Smooth muscle cell (in vitro differentiated cells): Measurements from ENCODE around the gene BEAN1. TPM values are rescaled to one million over a fixed set of nuclear protein-coding genes. Genes with fewer than 3 reads are reported as not detected.
A peak's percentile ranks its signal among the peaks of the same experiment; 100 is the strongest.
"Not testable (repeated sequence)": the region's sequence is repeated elsewhere in the genome, so short reads cannot be mapped to it uniquely, and the experiment has no call there.

Experiments
- DNase-seq: peaks from one replicate; lab custom pipeline; 2025; ENCODE audit not compliant: unreplicated experiment; lab: John Stamatoyannopoulos, UW
- H2AFZ ChIP-seq: fragments of 200-600 bp; sonication (generic); 2 replicates; pipeline ENCODE4 v1.6.0; 2016; ENCODE audit warnings: antibody characterized with exemption, low read depth, mild to moderate bottlenecking
- H3F3A ChIP-seq: fragments of 200-600 bp; sonication (generic); 2 replicates; pipeline ENCODE4 v1.6.0; 2017; ENCODE audit warnings: antibody characterized with exemption, low read depth
- H3K27ac ChIP-seq: fragments of 200-600 bp; sonication (generic); 2 replicates; pipeline ENCODE4 v1.5.1; 2016; ENCODE audit warnings: low read depth, mild to moderate bottlenecking
- H3K27me3 ChIP-seq: fragments of 200-600 bp; sonication (generic); 2 replicates; pipeline ENCODE4 v1.6.1; 2016; ENCODE audit warnings: low read depth, mild to moderate bottlenecking
- H3K36me3 ChIP-seq: fragments of 200-600 bp; sonication (generic); 2 replicates; pipeline ENCODE4 v1.5.1; 2016; ENCODE audit warnings: low read depth
- H3K4me1 ChIP-seq: fragments of 200-600 bp; sonication (generic); 2 replicates; pipeline ENCODE4 v1.5.1; 2016; ENCODE audit warnings: low read depth
- H3K4me2 ChIP-seq: fragments of 200-600 bp; sonication (generic); 2 replicates; pipeline ENCODE4 v1.6.0; 2016; ENCODE audit warnings: mild to moderate bottlenecking
- H3K4me3 ChIP-seq: fragments of 200-600 bp; sonication (generic); 2 replicates; pipeline ENCODE4 v1.5.1; 2016; ENCODE audit warnings: mild to moderate bottlenecking
- H3K79me2 ChIP-seq: fragments of 200-600 bp; sonication (generic); 2 replicates; pipeline ENCODE4 v1.6.0; 2016; ENCODE audit warnings: low read depth, mild to moderate bottlenecking
- H3K9ac ChIP-seq: fragments of 200-600 bp; sonication (generic); 2 replicates; pipeline ENCODE4 v1.6.0; 2016; ENCODE audit warnings: low read depth
- H3K9me3 ChIP-seq: fragments of 200-600 bp; sonication (generic); replicated peaks from 2 replicates; pipeline ENCODE4 v1.5.1; 2016; ENCODE audit warnings: low read depth
- H4K20me1 ChIP-seq: fragments of 200-600 bp; sonication (generic); 2 replicates; pipeline ENCODE4 v1.6.0; 2016; ENCODE audit warnings: low read depth
- CTCF ChIP-seq: fragments of 200-600 bp; sonication (generic); IDR thresholded peaks from 2 replicates; pipeline ENCODE4 v1.5.1; 2017; ENCODE audit warnings: borderline replicate concordance, mild to moderate bottlenecking, antibody characterized with exemption; ENCODE audit not compliant: insufficient read depth, poor library complexity, severe bottlenecking
- WGBS: methylation state at CpG from one replicate; pipeline ENCODE4 v1.1.7; 2016; ENCODE audit warnings: low lambda C conversion rate; 5-methylcytosine and 5-hydroxymethylcytosine counted together
- polyA plus RNA-seq: library from polyadenylated mRNA; unstranded; fragments of >200 nt; fragmentation: Nextera tagmentation; extraction: Ambion mirVana; gene quantifications from 2 replicates; pipeline ENCODE4 v1.2.1, GENCODE V29; 2016
- total RNA-seq: library from RNA; depleted of rRNA; stranded (reverse); fragments of >200 nt; gene quantifications from 2 replicates; pipeline ENCODE4 v1.2.3, GENCODE V29; 2014

BEAN1 gene
- total and polyA plus RNA-seq, 2 experiments from 2014 or later, result 0.94 to 4.9 TPM

- no peaks in the 10 kb centered on the region for H4K20me1 ChIP-seq
- H3K27me3 ChIP-seq, result no peaks in the 10 kb centered on the region
- DNase-seq, result no peak
- H3K9ac ChIP-seq, result peak overlapping the region; percentile 44
- WGBS, result 62% methylated on average over 13 of the region's 13 CpGs
- peak overlapping the region; percentile 84 for H3K27ac ChIP-seq
- no peak overlapping the region for H3K4me3 ChIP-seq
- H3F3A ChIP-seq, result no peaks in the 10 kb centered on the region
- H3K9me3 ChIP-seq, result no peaks in the 10 kb centered on the region
- peak; percentile 5 for TF ChIP-seq CTCF
- H3K36me3 ChIP-seq, result no peaks in the 10 kb centered on the region
- H3K4me2 ChIP-seq, result peak overlapping the region; percentile 50
- peaks cover 26% of the 10 kb centered on the region for H3K4me1 ChIP-seq
- H2AFZ ChIP-seq, result no peak overlapping the region
- no peaks in the 10 kb centered on the region for H3K79me2 ChIP-seq
These were observed 84.6 kb downstream of the BEAN1 start for GRCh38 chr16:66511602-66512271.

- peak overlapping the region; percentile 44 for H3K9ac ChIP-seq
- no peak overlapping the region for H2AFZ ChIP-seq
- TF ChIP-seq CTCF, result no peak
- 82% methylated on average over 15 of the region's 15 CpGs for WGBS
- no peaks in the 10 kb centered on the region for H3K36me3 ChIP-seq
- H3K4me2 ChIP-seq, result peak overlapping the region; percentile 50
- no peak overlapping the region for H3K4me3 ChIP-seq
- no peak for DNase-seq
- H3K27me3 ChIP-seq, result no peaks in the 10 kb centered on the region
- no peaks in the 10 kb centered on the region for H3K9me3 ChIP-seq
- H3K4me1 ChIP-seq, result peaks cover 32% of the 10 kb centered on the region
- peak overlapping the region; percentile 84 for H3K27ac ChIP-seq
- H3K79me2 ChIP-seq, result no peaks in the 10 kb centered on the region
- no peaks in the 10 kb centered on the region for H4K20me1 ChIP-seq
- H3F3A ChIP-seq, result peaks cover 5% of the 10 kb centered on the region
These were observed 85.4 kb downstream of the BEAN1 start for GRCh38 chr16:66512272-66513110.

- 83% methylated on average over 8 of the region's 8 CpGs for WGBS
- Histone ChIP-seq H3K27ac (peak overlapping the region; percentile 84), H3K4me3 (no peak overlapping the region), H3K4me1 (peaks cover 34% of the 10 kb centered on the region), H3K79me2 (no peaks in the 10 kb centered on the region), H3F3A (peaks cover 8% of the 10 kb centered on the region), H3K27me3 (no peaks in the 10 kb centered on the region), H2AFZ (no peak overlapping the region), H3K36me3 (no peaks in the 10 kb centered on the region), H4K20me1 (no peaks in the 10 kb centered on the region), H3K9me3 (no peaks in the 10 kb centered on the region), H3K9ac (peak overlapping the region; percentile 44), H3K4me2 (peak overlapping the region; percentile 41)
- no peak for DNase-seq
- no peak for TF ChIP-seq CTCF
These were observed 86.1 kb downstream of the BEAN1 start for GRCh38 chr16:66513111-66513723.

GRCh38 chr16:66514391-66514790 is 87.3 kb downstream of the BEAN1 start:
- not testable (repeated sequence) for DNase-seq, H3K79me2 ChIP-seq, H3K27me3 ChIP-seq, H3K4me2 ChIP-seq, H3K36me3 ChIP-seq, H3K4me3 ChIP-seq, H3K9me3 ChIP-seq, H4K20me1 ChIP-seq, H3K9ac ChIP-seq, H3F3A ChIP-seq, H3K27ac ChIP-seq, H2AFZ ChIP-seq
- WGBS, result 99% methylated on average over 13 of the region's 17 CpGs
- H3K4me1 ChIP-seq, result peaks cover 34% of the 10 kb centered on the region

GRCh38 chr16:66514980-66515595 is 88.0 kb downstream of the BEAN1 start:
- not testable (repeated sequence) for H3K36me3 ChIP-seq, H3K9ac ChIP-seq, H3F3A ChIP-seq, H4K20me1 ChIP-seq, H3K27ac ChIP-seq, H3K9me3 ChIP-seq, H3K4me3 ChIP-seq, H3K79me2 ChIP-seq, H3K27me3 ChIP-seq, H2AFZ ChIP-seq, DNase-seq, H3K4me2 ChIP-seq
- peaks cover 34% of the 10 kb centered on the region for H3K4me1 ChIP-seq
- WGBS, result 93% methylated on average over 10 of the region's 10 CpGs
